Endothelial cell of umbilical vein (primary cell): ENCODE results near the gene MRPS18B.

Experiments
- EZH2 ChIP-seq: IDR thresholded peaks from 2 replicates; pipeline ENCODE4 v1.6.1; 2012; ENCODE audit warnings: borderline replicate concordance, low read depth, mild to moderate bottlenecking, moderate library complexity, low read length, inconsistent platforms; ENCODE audit not compliant: severe bottlenecking
- FOS ChIP-seq: IDR thresholded peaks from 2 replicates; pipeline ENCODE4 v1.6.1; 2011; ENCODE audit warnings: mild to moderate bottlenecking, low read length, moderate library complexity, borderline replicate concordance; ENCODE audit not compliant: insufficient read depth
- GATA2 ChIP-seq: IDR thresholded peaks from 2 replicates; pipeline ENCODE4 v1.7.0; 2011; ENCODE audit warnings: low read depth, mild to moderate bottlenecking, moderate library complexity, mixed read lengths, low read length; ENCODE audit not compliant: insufficient read length, insufficient read depth
- JUN ChIP-seq: IDR thresholded peaks from 2 replicates; pipeline ENCODE4 v1.6.1; 2011; ENCODE audit warnings: borderline replicate concordance, low read depth; ENCODE audit not compliant: insufficient read length, insufficient read depth
- POLR2A ChIP-seq: IDR thresholded peaks from 2 replicates; pipeline ENCODE4 v1.6.1; 2012; ENCODE audit warnings: low read depth, mild to moderate bottlenecking, control low read depth, low read length
- POLR2AphosphoS5 ChIP-seq: IDR thresholded peaks from 2 replicates; pipeline ENCODE4 v1.6.1; 2012; ENCODE audit warnings: low read depth, mild to moderate bottlenecking, control low read depth, low read length, moderate library complexity; ENCODE audit not compliant: insufficient read depth
- TF ChIP-seq, protein P1 (sequence below), 2 donors: IDR thresholded peaks; 1 replicate in 1 of 2; 2 replicates in 1 of 2; pipeline ENCODE4 v1.5.1; 2011; ENCODE audit warnings: low read length in 2 of 2, mild to moderate bottlenecking in 2 of 2, moderate library complexity in 2 of 2, control low read depth in 1 of 2, inconsistent platforms in 1 of 2, low read depth in 1 of 2; ENCODE audit not compliant: insufficient read depth in 1 of 2; ENCODE audit errors: extremely low read depth in 1 of 2
- TF ChIP-seq, protein P2 (sequence below): IDR thresholded peaks from 2 replicates; pipeline ENCODE4 v1.6.1; 2011; ENCODE audit not compliant: insufficient read depth, insufficient read length

DNA sequence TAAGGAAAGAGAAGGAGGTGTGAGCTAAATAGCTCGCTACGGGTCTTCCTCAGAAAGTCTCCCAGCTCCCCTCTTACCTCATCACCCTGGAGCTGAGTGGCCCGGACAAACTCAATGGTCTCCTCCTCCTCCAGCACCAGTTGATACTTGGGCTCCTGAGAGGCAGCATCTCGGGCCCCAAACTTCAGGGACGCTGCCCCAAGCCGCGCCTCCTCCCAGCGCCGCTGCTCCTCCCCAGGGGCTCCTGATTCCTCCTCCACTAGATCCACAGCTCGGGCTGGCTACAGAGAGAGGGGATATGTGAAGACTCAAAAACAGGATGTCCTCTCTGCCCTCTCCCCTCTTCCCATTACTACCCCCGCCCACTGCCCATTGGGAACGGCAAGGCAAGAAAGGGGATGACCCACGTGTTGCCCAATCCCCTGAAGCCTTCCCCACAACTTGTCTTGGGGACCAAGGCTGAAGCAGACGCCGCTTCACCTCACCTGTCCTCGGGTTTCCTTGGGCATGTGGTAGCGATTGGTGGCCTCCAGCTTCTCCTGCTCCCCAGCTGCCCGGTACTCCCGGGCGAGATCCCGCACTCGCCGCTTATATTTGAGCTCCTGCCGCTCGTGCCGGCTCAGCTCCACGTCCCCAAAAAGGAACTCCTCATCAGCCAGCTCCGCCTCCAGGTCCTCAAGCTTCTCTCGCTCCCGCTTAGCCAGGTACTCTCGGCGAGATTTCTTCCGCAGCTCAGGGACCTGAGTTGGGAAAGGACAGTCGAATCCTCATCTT lies 47.5 kb downstream of the MRPS18B start:
- TF ChIP-seq, protein P1, sequence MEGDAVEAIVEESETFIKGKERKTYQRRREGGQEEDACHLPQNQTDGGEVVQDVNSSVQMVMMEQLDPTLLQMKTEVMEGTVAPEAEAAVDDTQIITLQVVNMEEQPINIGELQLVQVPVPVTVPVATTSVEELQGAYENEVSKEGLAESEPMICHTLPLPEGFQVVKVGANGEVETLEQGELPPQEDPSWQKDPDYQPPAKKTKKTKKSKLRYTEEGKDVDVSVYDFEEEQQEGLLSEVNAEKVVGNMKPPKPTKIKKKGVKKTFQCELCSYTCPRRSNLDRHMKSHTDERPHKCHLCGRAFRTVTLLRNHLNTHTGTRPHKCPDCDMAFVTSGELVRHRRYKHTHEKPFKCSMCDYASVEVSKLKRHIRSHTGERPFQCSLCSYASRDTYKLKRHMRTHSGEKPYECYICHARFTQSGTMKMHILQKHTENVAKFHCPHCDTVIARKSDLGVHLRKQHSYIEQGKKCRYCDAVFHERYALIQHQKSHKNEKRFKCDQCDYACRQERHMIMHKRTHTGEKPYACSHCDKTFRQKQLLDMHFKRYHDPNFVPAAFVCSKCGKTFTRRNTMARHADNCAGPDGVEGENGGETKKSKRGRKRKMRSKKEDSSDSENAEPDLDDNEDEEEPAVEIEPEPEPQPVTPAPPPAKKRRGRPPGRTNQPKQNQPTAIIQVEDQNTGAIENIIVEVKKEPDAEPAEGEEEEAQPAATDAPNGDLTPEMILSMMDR (IDR thresholded peaks at IDR 0.05; ENCODE audit: extremely low read depth in 1 of 2, insufficient read depth in 1 of 2, low read depth in 1 of 2, low read length in 2 of 2) = no peak
- no peak for TF ChIP-seq POLR2A
- no peak for TF ChIP-seq POLR2AphosphoS5
- no peak for TF ChIP-seq EZH2
- TF ChIP-seq, protein P2, sequence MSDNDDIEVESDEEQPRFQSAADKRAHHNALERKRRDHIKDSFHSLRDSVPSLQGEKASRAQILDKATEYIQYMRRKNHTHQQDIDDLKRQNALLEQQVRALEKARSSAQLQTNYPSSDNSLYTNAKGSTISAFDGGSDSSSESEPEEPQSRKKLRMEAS = no peak
- no peak for TF ChIP-seq GATA2
- no peak for TF ChIP-seq JUN
- TF ChIP-seq FOS = no peak
